Kidney capillary endothelial cell (primary cell): ENCODE results near the gene ADGRL2.
"Not testable (repeated sequence)": the region's sequence is repeated elsewhere in the genome, so short reads cannot be mapped to it uniquely, and the experiment has no call there.

Experiments
- DNase-seq: peaks from one replicate; pipeline ENCODE4 v3.0.0-alpha.2; 2018; ENCODE audit warnings: low spot score

The ADGRL2 gene

GRCh38 chr1:81848880-81849682, 48.3 kb downstream of the ADGRL2 start:
- DNase-seq, result no peak

DNA sequence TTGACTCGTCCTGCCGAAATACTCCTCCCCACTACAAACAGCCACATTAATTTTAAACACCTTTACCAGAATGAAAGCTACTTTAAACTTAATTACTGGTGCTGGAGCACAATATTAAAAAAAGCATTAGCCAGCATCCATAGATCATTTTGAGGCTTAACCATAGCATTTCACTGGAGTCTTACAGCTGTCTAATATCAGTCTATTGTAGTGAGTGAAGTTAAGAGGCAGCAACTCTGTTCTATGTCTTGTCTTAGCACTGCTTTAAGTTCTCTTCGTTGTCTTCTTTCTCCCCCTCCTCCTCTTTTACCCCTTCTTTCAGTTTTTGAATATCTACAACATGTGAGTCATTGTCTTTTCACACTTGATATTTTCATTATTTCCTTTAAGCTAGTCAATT, 49.3 kb downstream of the ADGRL2 start:
- no peak for DNase-seq

DNA sequence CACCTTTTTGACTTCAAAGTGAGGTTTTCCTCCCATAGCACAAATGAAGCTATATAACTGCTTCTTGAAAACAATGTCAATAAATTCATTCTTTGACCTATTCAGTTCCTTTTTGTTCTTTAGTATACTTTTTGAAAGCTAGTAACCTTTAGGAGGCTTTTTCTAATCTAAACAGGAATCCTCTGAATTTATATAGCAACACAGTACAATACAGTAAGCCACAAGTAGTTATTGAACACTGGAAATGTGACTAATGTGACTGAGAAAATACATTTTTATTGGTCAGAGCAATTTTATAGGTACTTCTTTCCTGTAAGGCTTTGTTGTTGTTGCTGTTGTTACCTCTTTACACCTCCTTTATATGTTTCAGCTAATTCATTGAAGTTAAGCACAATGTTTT, 49.8 kb downstream of the ADGRL2 start:
- no peak for DNase-seq

DNA sequence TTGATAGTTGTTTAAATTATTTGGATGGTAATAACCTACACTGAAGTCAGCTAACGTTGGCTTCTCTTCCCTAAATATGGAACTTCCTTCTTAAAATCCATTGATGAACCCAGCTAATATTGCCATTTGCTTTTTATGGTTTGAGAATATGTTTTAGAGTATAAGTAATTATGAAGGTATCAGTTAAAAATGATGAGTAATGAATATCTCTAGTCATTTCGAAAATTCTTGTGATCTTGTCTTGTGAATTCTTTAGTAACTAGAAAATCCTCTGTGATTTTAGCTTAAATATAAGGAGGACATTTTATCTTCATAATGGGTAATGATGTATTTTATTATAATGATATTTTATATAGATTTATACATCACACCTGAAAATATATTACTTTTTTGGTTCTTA, 50.5 kb downstream of the ADGRL2 start:
- DNase-seq, result no peak

DNA sequence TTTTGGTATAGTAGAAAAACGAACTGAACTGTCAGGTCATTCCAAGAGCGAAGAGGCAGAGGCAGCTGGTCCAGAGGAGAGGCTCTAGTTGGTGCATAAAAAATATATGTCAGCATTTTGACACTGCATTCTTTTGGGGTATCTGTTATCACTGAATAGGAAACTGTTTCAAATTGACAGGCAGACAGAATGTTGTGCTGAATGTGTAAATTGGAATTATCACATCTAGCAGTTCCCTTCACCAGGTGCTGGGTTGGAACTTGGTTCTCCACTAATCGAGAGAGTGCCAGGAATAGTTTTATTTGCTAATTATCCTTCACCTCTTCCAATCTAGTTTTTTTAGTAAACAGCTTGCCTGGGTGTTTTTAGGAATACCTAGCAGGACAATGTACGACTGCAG, 52.2 kb downstream of the ADGRL2 start:
- no peak for DNase-seq

DNA sequence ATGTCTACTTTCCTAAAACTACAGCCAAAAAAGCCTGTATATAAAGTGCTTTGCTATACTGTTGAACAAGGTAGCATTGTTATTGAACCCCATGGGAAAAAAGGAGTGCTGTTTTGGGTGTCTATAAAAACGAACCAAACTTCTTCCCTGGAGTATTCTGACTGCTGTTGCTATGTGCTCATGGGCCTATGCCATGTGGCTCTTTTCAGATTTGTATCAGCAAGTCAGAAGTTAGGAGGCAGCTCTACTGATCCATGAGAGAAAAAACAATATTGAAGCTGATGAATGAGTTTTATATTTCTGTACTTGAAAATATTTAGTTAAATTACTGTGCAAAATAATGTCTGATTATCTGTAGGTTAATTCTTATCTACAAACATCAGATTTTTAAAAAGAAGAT, 66.5 kb downstream of the ADGRL2 start:
- no peak for DNase-seq

DNA sequence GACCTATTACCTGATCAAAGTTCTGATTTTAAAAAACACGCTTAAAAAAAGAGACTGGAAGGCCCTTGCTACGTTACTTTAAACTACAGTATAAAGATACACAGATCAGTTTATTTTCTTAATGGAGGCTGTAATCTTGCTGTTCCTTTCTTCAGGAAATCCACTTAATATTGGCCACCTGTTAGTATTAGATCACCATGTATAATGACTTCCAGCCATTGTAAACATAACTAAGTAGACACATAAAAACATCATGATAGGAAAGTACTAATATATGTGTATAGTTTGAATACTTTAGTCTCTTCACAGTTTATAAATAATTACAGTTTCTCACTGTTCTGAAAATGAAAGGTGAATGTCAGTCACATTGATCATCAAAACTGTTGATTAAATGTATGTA, 68.6 kb downstream of the ADGRL2 start:
- no peak for DNase-seq

GRCh38 chr1:81871091-81871490, 70.4 kb downstream of the ADGRL2 start:
- not testable (repeated sequence) for DNase-seq

GRCh38 chr1:81873946-81874345, 73.2 kb downstream of the ADGRL2 start:
- DNase-seq, result no peak

GRCh38 chr1:81874461-81874860, 73.7 kb downstream of the ADGRL2 start:
- no peak for DNase-seq

- no peak for DNase-seq
Observed at GRCh38 chr1:81874940-81875339, 74.2 kb downstream of the ADGRL2 start.

DNA sequence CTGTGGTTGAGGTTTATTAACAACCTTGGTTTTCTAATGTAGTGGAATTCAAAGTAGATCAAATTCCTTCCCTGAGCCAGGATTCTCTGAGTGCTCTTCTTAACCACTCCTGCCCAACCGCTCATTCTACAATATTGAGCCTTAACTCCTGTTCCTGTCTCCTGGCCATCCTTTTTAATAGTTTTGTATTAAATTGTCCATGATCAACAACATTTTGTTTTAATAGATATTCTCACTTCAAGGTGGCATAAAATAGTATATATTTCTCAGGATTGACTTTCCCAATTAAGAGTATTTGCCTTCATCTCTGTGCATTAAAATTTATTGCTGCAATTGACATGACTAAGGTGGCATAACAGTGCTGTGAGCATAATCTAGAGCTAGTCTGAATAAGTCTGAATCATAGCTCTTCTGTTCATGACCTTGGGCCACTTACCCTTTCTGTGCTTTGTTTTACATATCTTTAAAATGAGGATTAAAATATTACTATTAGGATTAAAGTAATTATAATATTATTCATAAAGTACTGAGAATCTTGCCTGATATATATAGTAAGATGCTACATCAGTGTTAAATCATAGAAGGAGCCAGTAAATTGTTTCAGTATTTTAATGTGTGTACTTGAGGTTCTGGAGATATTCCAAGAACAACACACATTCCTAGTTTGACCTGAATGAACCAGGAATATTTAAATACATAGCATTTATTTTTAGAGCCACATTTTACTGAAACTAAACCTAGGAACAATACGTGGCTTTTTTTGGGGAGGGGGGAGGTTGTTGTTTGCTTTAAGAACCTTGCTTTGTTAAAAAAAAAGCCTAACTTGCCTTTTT, 76.4 kb downstream of the ADGRL2 start:
- DNase-seq, result peak; percentile 61

GRCh38 chr1:81877940-81878339, 77.2 kb downstream of the ADGRL2 start:
- no peak for DNase-seq

DNA sequence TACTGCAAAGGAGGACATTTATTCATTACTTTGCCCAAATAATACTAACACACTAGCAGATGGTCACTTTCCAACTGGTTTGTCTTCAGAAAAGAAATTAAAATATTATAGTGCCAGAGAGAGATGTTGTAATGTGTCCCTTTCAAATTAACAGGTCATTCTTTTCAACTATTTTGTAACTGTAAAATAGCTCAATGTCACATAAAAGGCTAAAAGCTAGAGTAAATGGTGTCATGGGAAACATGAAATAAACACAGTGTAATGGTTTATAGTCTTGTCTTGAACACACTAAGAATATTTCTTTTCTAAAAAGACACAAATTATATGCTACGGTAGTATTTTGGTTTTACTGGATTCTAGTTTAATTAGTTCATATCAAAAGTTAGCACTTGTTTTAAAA, 77.8 kb downstream of the ADGRL2 start:
- no peak for DNase-seq

GRCh38 chr1:81880781-81881180, 80.0 kb downstream of the ADGRL2 start:
- no peak for DNase-seq

DNA sequence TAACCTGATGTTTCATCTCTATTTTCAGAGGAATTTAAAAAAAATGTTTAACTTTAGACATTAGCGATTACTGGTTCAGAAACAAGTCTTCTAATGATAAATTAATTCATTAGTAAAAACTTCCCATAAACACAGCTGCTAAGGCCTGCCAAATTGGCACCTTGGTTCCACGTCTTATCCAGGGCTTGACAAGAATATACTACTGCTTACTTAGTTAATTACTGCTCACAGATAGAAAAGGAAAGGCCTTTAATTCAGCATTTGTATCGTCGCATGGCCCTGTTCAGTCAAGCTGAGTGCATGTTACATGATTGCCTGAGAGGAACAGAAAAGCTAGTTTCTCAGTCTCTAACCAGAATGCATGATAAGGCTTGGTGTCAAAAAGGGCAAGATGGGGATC, 84.6 kb downstream of the ADGRL2 start:
- no peak for DNase-seq

DNA sequence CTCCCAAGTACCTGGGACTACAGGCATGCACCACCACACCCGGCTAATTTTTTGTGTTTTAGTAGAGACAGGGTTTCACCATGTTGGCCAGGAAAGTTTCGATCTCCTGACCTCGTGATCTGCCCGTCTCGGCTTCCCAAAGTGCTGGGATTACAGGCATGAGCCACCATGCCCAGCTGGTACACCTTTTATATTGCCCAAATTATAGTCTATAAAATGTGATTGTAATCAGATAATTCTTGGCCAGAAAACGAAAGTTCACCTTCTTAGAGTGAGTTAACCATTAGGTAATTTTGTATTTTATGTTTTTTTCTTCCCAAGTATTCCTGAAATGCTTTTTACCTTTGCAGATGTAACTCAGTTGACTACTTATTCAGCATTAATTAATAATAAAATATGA, 85.6 kb downstream of the ADGRL2 start:
- DNase-seq, result not testable (repeated sequence)

DNA sequence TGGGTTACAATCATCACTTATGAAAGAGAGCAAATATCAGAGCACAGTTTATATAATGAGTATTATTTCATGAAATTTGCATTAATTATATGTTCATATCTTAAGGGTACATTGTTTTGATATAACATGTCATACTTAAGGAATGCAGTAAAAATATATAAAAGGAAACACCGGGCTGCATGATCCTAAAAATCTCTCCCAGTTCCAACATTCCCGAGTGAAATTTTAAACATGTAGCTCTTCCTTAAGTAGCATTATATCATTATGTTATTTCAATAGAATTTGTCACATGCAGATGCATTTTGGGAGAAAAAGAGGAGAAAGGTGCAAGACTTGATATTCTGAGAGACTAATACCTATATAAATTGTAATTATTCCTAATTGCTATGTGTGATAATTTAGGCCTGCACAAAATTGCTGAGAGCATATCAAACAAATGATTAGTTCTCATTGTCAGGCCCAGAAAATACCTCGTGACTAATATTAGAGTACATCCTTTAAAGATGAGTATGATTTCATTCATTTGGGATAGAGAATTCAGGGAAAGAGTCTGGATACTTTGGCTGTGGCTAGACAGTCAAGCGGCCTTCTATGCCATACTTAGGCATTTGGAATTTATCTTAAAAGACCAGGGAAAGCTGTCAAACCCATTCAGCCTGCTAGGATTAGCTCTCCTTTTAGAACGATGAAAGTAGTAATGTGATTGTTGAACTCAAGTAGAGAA, 86.8 kb downstream of the ADGRL2 start:
- no peak for DNase-seq

GRCh38 chr1:81889166-81889565, 88.4 kb downstream of the ADGRL2 start:
- no peak for DNase-seq

- DNase-seq, result no peak
Observed at GRCh38 chr1:81894867-81895266, 94.1 kb downstream of the ADGRL2 start.

DNA sequence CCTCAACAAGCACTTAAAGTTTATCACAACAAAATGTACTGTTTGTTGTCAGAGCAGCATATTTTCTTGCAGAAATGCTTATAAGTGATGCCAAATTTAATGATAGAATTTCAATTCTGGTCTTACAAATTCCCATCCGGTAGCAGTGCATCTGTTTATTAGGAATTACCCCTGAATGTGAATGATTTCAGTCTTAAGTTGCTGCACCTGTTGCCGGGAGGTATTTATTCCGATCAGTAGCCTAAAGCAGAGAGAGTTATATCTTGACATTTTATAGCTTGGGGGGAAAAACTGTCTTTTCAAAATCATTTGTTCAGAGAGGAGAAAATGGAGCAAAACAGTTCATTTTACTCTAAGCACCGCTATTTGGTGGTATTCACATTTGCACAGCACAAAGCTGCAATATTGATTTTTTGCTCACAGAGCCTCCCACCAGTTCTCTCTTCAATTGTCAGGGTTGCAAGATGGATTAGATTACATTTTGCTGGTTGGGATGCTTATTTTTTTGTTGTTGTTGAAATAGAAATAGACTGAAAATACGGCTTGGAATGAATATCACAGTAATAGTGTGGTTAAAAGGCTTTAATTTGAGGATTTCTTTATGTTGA, 98.6 kb downstream of the ADGRL2 start:
- DNase-seq, result no peak

- no peak for DNase-seq
Observed at GRCh38 chr1:81907575-81907974, 106.8 kb downstream of the ADGRL2 start.
